HFFc6 (cell line): Measurements from ENCODE around the gene MCAT. TPM values are rescaled to one million over a fixed set of nuclear protein-coding genes. Genes with fewer than 3 reads are reported as not detected.

Source experiments
- DNase-seq: peaks from one replicate; pipeline ENCODE4 v3.0.0-alpha.2; 2018
- H3K27ac Mint-ChIP-seq: 2 replicates; pipeline ENCODE4 v1.8.0; 2020; ENCODE audit warnings: mild to moderate bottlenecking, mixed read lengths
- H3K27me3 Mint-ChIP-seq: 2 replicates; pipeline ENCODE4 v1.8.0; 2021; ENCODE audit warnings: mild to moderate bottlenecking, moderate library complexity, mixed read lengths; ENCODE audit not compliant: insufficient read depth
- H3K36me3 Mint-ChIP-seq: 2 replicates; pipeline ENCODE4 v1.8.0; 2021; ENCODE audit warnings: low read depth, mixed read lengths
- H3K4me1 Mint-ChIP-seq: 2 replicates; pipeline ENCODE4 v1.8.0; 2020; ENCODE audit warnings: low read depth, mixed read lengths
- H3K4me3 Mint-ChIP-seq: 2 replicates; pipeline ENCODE4 v1.8.0; 2020; ENCODE audit warnings: mild to moderate bottlenecking, moderate library complexity, mixed read lengths
- H3K9me3 Mint-ChIP-seq: 2 replicates; pipeline ENCODE4 v1.8.0; 2020; ENCODE audit warnings: mild to moderate bottlenecking, mixed read lengths
- CTCF ChIP-seq: fragments of 200-600 bp; sonication (generic); IDR thresholded peaks from 2 replicates; pipeline ENCODE4 v1.5.0; 2021; ENCODE audit warnings: antibody characterized with exemption, mild to moderate bottlenecking
- total RNA-seq, 6 experiments: library from RNA; stranded (reverse); fragmentation: NEBNext Ultra II Directional; extraction: Animal tissue kit (Norgen Biotek cat#: 25700); gene quantifications; 2 replicates in 1 of 6; 3 replicates in 5 of 6; pipeline ENCODE4 v1.2.3, GENCODE V29; 2021

MCAT gene
- total RNA-seq, 6 experiments from 2014 or later = 15.1 to 16.6 (median 15.6) TPM

GRCh38 chr22:43176090-43176489 is 32.9 kb upstream of the MCAT start:
- no peak overlapping the region for H3K27ac Mint-ChIP-seq

GRCh38 chr22:43174941-43175531 is 31.8 kb upstream of the MCAT start:
- Mint-ChIP-seq H3K36me3 (peaks cover 9% of the 10 kb centered on the region; the same call in 1 of the 2 replicates), H3K4me1 (no peaks in the 10 kb centered on the region), H3K9me3 (no peaks in the 10 kb centered on the region), H3K27ac (no peak overlapping the region), H3K27me3 (no peaks in the 10 kb centered on the region), H3K4me3 (no peak overlapping the region)
- TF ChIP-seq CTCF = no peak
- DNase-seq = no peak

More at GRCh38 chr22:43176090-43176489, 32.9 kb upstream of the MCAT start:
- H3K27me3 Mint-ChIP-seq = no peaks in the 10 kb centered on the region
- no peaks in the 10 kb centered on the region for H3K9me3 Mint-ChIP-seq
- no peak overlapping the region for H3K4me3 Mint-ChIP-seq
- no peak for DNase-seq
- H3K36me3 Mint-ChIP-seq = peaks cover 9% of the 10 kb centered on the region; the same call in 1 of the 2 replicates
- no peaks in the 10 kb centered on the region for H3K4me1 Mint-ChIP-seq
- no peak for TF ChIP-seq CTCF

- no peak overlapping the region for H3K27ac Mint-ChIP-seq
- peaks cover 9% of the 10 kb centered on the region; the same call in 1 of the 2 replicates for H3K36me3 Mint-ChIP-seq
- DNase-seq = no peak
Measured at GRCh38 chr22:43173976-43174720, 30.9 kb upstream of the MCAT start.

GRCh38 chr22:43173566-43173965 is 30.4 kb upstream of the MCAT start:
- no peak overlapping the region for H3K27ac Mint-ChIP-seq
- no peak for DNase-seq
- H3K27me3 Mint-ChIP-seq = no peaks in the 10 kb centered on the region
- no peak for TF ChIP-seq CTCF
- H3K4me3 Mint-ChIP-seq = no peak overlapping the region
- H3K36me3 Mint-ChIP-seq = peaks cover 6% of the 10 kb centered on the region; the same call in 1 of the 2 replicates
- H3K9me3 Mint-ChIP-seq = no peaks in the 10 kb centered on the region
- peaks cover 6% of the 10 kb centered on the region; the same call in 1 of the 2 replicates for H3K4me1 Mint-ChIP-seq

More at GRCh38 chr22:43173976-43174720, 30.9 kb upstream of the MCAT start:
- H3K4me3 Mint-ChIP-seq = no peak overlapping the region
- no peaks in the 10 kb centered on the region for H3K9me3 Mint-ChIP-seq
- H3K27me3 Mint-ChIP-seq = no peaks in the 10 kb centered on the region
- no peak for TF ChIP-seq CTCF
- H3K4me1 Mint-ChIP-seq = peaks cover under 1% of the 10 kb centered on the region; the same call in 1 of the 2 replicates

GRCh38 chr22:43172191-43172590 is 29.0 kb upstream of the MCAT start:
- no peak for TF ChIP-seq CTCF
- Mint-ChIP-seq H3K27ac (no peak overlapping the region), H3K4me3 (no peak overlapping the region), H3K4me1 (peaks cover 11% of the 10 kb centered on the region; the same call in 1 of the 2 replicates), H3K9me3 (no peaks in the 10 kb centered on the region), H3K36me3 (peaks cover 4% of the 10 kb centered on the region; the same call in 1 of the 2 replicates), H3K27me3 (no peaks in the 10 kb centered on the region)
- DNase-seq = no peak
